Hepatocyte (in vitro differentiated cells): ENCODE data around the gene MYOT. TPM values are rescaled to one million over a fixed set of nuclear protein-coding genes. Genes with fewer than 3 reads are reported as not detected.

Experiments used
- DNase-seq: peaks from one replicate; pipeline ENCODE4 v3.0.0-alpha.2; 2016; ENCODE audit warnings: low spot score
- H2AFZ ChIP-seq: fragments of 200-600 bp; sonication (generic); 2 replicates; pipeline ENCODE4 v1.6.0; 2016; ENCODE audit warnings: antibody characterized with exemption, mild to moderate bottlenecking
- H3K27ac ChIP-seq: fragments of 200-600 bp; sonication (generic); 2 replicates; pipeline ENCODE4 v1.5.1; 2016; ENCODE audit warnings: mild to moderate bottlenecking
- H3K27me3 ChIP-seq: fragments of 200-600 bp; sonication (generic); 2 replicates; pipeline ENCODE4 v1.6.1; 2016
- H3K36me3 ChIP-seq: fragments of 200-600 bp; sonication (generic); replicated peaks from 2 replicates; pipeline ENCODE4 v1.5.1; 2016; ENCODE audit warnings: low read depth; ENCODE audit not compliant: insufficient read depth
- H3K4me1 ChIP-seq: fragments of 200-600 bp; sonication (generic); 2 replicates; pipeline ENCODE4 v1.5.1; 2016; ENCODE audit warnings: mild to moderate bottlenecking, moderate library complexity; ENCODE audit not compliant: insufficient read depth
- H3K4me2 ChIP-seq: fragments of 200-600 bp; sonication (generic); 2 replicates; pipeline ENCODE4 v1.6.0; 2016
- H3K4me3 ChIP-seq: fragments of 200-600 bp; sonication (generic); 2 replicates; pipeline ENCODE4 v1.5.1; 2016; ENCODE audit warnings: mild to moderate bottlenecking
- H3K79me2 ChIP-seq: fragments of 200-600 bp; sonication (generic); 2 replicates; pipeline ENCODE4 v1.6.0; 2017; ENCODE audit warnings: mild to moderate bottlenecking
- H3K9me2 ChIP-seq: fragments of 200-600 bp; sonication (generic); replicated peaks from 2 replicates; pipeline ENCODE4 v1.6.0; 2017; ENCODE audit warnings: mild to moderate bottlenecking; ENCODE audit not compliant: insufficient read depth
- H3K9me3 ChIP-seq: fragments of 200-600 bp; sonication (generic); 2 replicates; pipeline ENCODE4 v1.5.1; 2016; ENCODE audit warnings: low read depth, mild to moderate bottlenecking
- H4K20me1 ChIP-seq: fragments of 200-600 bp; sonication (generic); 2 replicates; pipeline ENCODE4 v1.6.0; 2016; ENCODE audit warnings: mild to moderate bottlenecking; ENCODE audit not compliant: insufficient read depth, poor library complexity, severe bottlenecking
- CTCF ChIP-seq: fragments of 200-600 bp; sonication (generic); IDR thresholded peaks from 2 replicates; pipeline ENCODE4 v1.5.1; 2016; ENCODE audit warnings: antibody characterized with exemption, mild to moderate bottlenecking; ENCODE audit not compliant: poor library complexity
- EZH2 ChIP-seq: fragments of 200-600 bp; sonication (generic); IDR thresholded peaks from 2 replicates; pipeline ENCODE4 v1.6.1; 2016; ENCODE audit warnings: antibody characterized with exemption, mild to moderate bottlenecking, borderline replicate concordance
- EZH2phosphoT487 ChIP-seq: fragments of 200-600 bp; sonication (generic); IDR thresholded peaks from one replicate; pipeline ENCODE4 v1.6.1; 2018; ENCODE audit warnings: antibody characterized with exemption, mild to moderate bottlenecking, low read depth, moderate library complexity; ENCODE audit not compliant: unreplicated experiment, severe bottlenecking
- WGBS: methylation state at CpG from one replicate; pipeline ENCODE4 v1.1.6; 2016; ENCODE audit warnings: low lambda C conversion rate; ENCODE audit errors: missing lambda C conversion rate; 5-methylcytosine and 5-hydroxymethylcytosine counted together
- polyA plus RNA-seq: library from polyadenylated mRNA; unstranded; fragments of >200 nt; fragmentation: Nextera tagmentation; extraction: Ambion mirVana; gene quantifications from 2 replicates; pipeline ENCODE4 v1.2.1, GENCODE V29; 2016
- total RNA-seq: library from RNA; depleted of rRNA; stranded (reverse); fragments of >200 nt; gene quantifications from 2 replicates; pipeline ENCODE4 v1.2.3, GENCODE V29; 2014

Gene MYOT
- total and polyA plus RNA-seq, 2 experiments from 2014 or later: not detected

GRCh38 chr5:137833463-137833862 is 34.2 kb upstream of the MYOT start:
- Histone ChIP-seq H3K36me3 (no peaks in the 10 kb centered on the region), H3K4me3 (no peak overlapping the region), H3K9me2 (no peaks in the 10 kb centered on the region), H2AFZ (no peak overlapping the region), H3K4me2 (no peak overlapping the region), H4K20me1 (no peaks in the 10 kb centered on the region), H3K27ac (peak overlapping the region; percentile 8), H3K9me3 (no peaks in the 10 kb centered on the region), H3K79me2 (no peaks in the 10 kb centered on the region), H3K4me1 (peaks cover 15% of the 10 kb centered on the region), H3K27me3 (no peaks in the 10 kb centered on the region)
- 14% methylated on average over 1 of the region's 1 CpG for WGBS
- no peak for TF ChIP-seq CTCF
- no peak for TF ChIP-seq EZH2phosphoT487
- TF ChIP-seq EZH2: no peak
- peak; percentile 84 for DNase-seq

DNA sequence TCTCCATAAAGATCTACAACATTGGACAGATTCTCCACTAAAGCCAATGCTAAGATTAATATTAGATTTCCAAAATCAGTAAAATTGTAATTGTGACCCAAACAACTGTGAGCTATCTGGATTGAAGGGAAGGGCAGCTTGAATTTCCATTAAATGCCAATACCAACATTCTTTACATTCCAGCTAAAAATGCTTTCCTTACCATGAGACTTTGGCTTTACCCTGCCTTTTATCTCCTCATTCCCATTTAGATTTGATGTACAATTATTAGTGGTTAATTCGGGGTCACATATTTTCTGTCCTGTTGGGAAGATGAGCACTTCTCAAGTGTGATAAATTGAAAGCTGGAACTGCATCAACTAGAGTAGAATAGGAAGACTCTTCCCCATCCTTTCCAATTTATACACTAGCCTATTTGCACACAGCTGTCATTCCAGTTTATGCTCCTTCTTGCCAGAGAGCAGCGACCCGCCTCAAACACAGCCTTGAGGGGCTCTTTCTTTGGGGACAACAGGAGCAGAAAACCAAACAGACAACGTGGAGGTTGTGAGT is 33.1 kb upstream of the MYOT start:
- DNase-seq: no peak
- Histone ChIP-seq H3K4me1 (peaks cover 15% of the 10 kb centered on the region), H3K27me3 (no peaks in the 10 kb centered on the region), H3K79me2 (no peaks in the 10 kb centered on the region), H2AFZ (no peak overlapping the region), H3K36me3 (no peaks in the 10 kb centered on the region), H3K4me2 (no peak overlapping the region), H3K9me2 (no peaks in the 10 kb centered on the region), H3K27ac (no peak overlapping the region), H3K9me3 (no peaks in the 10 kb centered on the region), H4K20me1 (no peaks in the 10 kb centered on the region), H3K4me3 (no peak overlapping the region)
- WGBS: 39% methylated on average over 4 of the region's 4 CpGs
- no peak for TF ChIP-seq CTCF
- TF ChIP-seq EZH2phosphoT487: no peak
- no peak for TF ChIP-seq EZH2

- H3K4me2 ChIP-seq: no peak overlapping the region
- no peak for DNase-seq
- H2AFZ ChIP-seq: no peak overlapping the region
- H3K79me2 ChIP-seq: no peaks in the 10 kb centered on the region
- no peaks in the 10 kb centered on the region for H3K9me3 ChIP-seq
- H3K36me3 ChIP-seq: no peaks in the 10 kb centered on the region
- TF ChIP-seq EZH2phosphoT487 (no peak), EZH2 (no peak), CTCF (no peak)
- H3K27ac ChIP-seq: peak overlapping the region; percentile 28
- H3K27me3 ChIP-seq: no peaks in the 10 kb centered on the region
- no peaks in the 10 kb centered on the region for H4K20me1 ChIP-seq
- H3K4me1 ChIP-seq: peaks cover 15% of the 10 kb centered on the region
- 88% methylated on average over 1 of the region's 1 CpG for WGBS
- no peaks in the 10 kb centered on the region for H3K9me2 ChIP-seq
- no peak overlapping the region for H3K4me3 ChIP-seq
Observed at GRCh38 chr5:137836298-137836697, 31.4 kb upstream of the MYOT start.

DNA sequence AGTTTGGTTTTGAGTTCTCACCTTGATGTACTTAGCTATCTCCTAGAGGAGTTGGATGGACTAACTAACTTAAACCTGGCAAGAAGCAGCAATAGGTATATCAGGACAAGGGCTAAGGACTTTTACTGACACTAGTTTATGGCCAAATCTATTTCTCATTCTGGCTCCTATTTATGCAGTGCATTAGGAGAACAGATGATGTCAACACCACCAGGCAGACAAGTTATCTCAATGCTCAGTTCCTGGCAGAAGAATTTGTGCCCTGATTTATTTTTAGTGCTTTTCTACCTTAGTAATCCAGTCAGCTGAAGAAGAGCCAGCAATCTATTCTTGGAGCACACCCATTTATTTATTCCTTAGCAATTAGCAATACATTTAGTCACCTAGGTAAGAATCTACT is 30.7 kb upstream of the MYOT start:
- H3K9me3 ChIP-seq: no peaks in the 10 kb centered on the region
- no peaks in the 10 kb centered on the region for H3K27me3 ChIP-seq
- H2AFZ ChIP-seq: no peak overlapping the region
- no peaks in the 10 kb centered on the region for H4K20me1 ChIP-seq
- no peak overlapping the region for H3K4me3 ChIP-seq
- no peaks in the 10 kb centered on the region for H3K79me2 ChIP-seq
- peak; percentile 33 for DNase-seq
- TF ChIP-seq EZH2phosphoT487: no peak
- no peak for TF ChIP-seq EZH2
- TF ChIP-seq CTCF: no peak
- H3K9me2 ChIP-seq: no peaks in the 10 kb centered on the region
- no peak overlapping the region for H3K4me2 ChIP-seq
- peak overlapping the region; percentile 28 for H3K27ac ChIP-seq
- no peaks in the 10 kb centered on the region for H3K36me3 ChIP-seq
- H3K4me1 ChIP-seq: peaks cover 15% of the 10 kb centered on the region
